ACC112 (cell line): ENCODE measurements around the gene ZMIZ1.

Experiments
- H2AFZ ChIP-seq: fragments of 200-600 bp; sonication (generic); one replicate; pipeline ENCODE4 v1.6.0; 2017; ENCODE audit warnings: antibody characterized with exemption, low read length; ENCODE audit not compliant: unreplicated experiment
- H3K27ac ChIP-seq: fragments of 200-600 bp; sonication (generic); 2 replicates; pipeline ENCODE4 v1.5.1; 2014; ENCODE audit warnings: low read depth, mild to moderate bottlenecking, antibody characterized with exemption, low read length, moderate library complexity
- H3K27me3 ChIP-seq: fragments of 200-600 bp; sonication (generic); 2 replicates; pipeline ENCODE4 v1.6.1; 2014; ENCODE audit warnings: mild to moderate bottlenecking, antibody characterized with exemption, low read length, moderate library complexity, mixed read lengths; ENCODE audit not compliant: insufficient read depth
- H3K36me3 ChIP-seq: fragments of 200-600 bp; sonication (generic); 2 replicates; pipeline ENCODE4 v1.6.1; 2016; ENCODE audit warnings: mild to moderate bottlenecking, antibody characterized with exemption, low read length, moderate library complexity, mixed read lengths; ENCODE audit not compliant: insufficient read depth
- H3K4me1 ChIP-seq: fragments of 200-600 bp; sonication (generic); one replicate; pipeline ENCODE4 v1.6.1; 2016; ENCODE audit warnings: low read length, mixed read lengths; ENCODE audit not compliant: insufficient read depth, unreplicated experiment, control insufficient read depth
- H3K4me3 ChIP-seq: fragments of 200-600 bp; sonication (generic); 2 replicates; pipeline ENCODE4 v1.5.1; 2014; ENCODE audit warnings: mild to moderate bottlenecking, low read depth, low read length
- H3K79me2 ChIP-seq: fragments of 200-600 bp; sonication (generic); one replicate; pipeline ENCODE4 v1.6.0; 2016; ENCODE audit warnings: low read length; ENCODE audit not compliant: control insufficient read depth, unreplicated experiment, insufficient read depth

The ZMIZ1 gene

GRCh38 chr10:79116801-79117723 lies 48.3 kb downstream of the ZMIZ1 start:
- peaks cover 4% of the 10 kb centered on the region; the same call in 1 of the 2 replicates for H3K36me3 ChIP-seq
- no peak overlapping the region for H3K4me3 ChIP-seq
- H2AFZ ChIP-seq: no peak overlapping the region
- no peaks in the 10 kb centered on the region for H3K27me3 ChIP-seq
- peaks cover 68% of the 10 kb centered on the region for H3K79me2 ChIP-seq
- H3K27ac ChIP-seq: no peak overlapping the region
- peaks cover 49% of the 10 kb centered on the region for H3K4me1 ChIP-seq

GRCh38 chr10:79118286-79119202 lies 49.8 kb downstream of the ZMIZ1 start:
- Histone ChIP-seq H3K36me3 (peaks cover 4% of the 10 kb centered on the region; the same call in 1 of the 2 replicates), H3K4me3 (no peak overlapping the region), H3K4me1 (peaks cover 34% of the 10 kb centered on the region), H2AFZ (no peak overlapping the region), H3K27me3 (no peaks in the 10 kb centered on the region), H3K79me2 (peaks cover 53% of the 10 kb centered on the region), H3K27ac (no peak overlapping the region)

GRCh38 chr10:79119306-79119705 lies 50.5 kb downstream of the ZMIZ1 start:
- no peaks in the 10 kb centered on the region for H3K27me3 ChIP-seq
- H3K79me2 ChIP-seq: peaks cover 47% of the 10 kb centered on the region
- peaks cover 9% of the 10 kb centered on the region; the same call in 1 of the 2 replicates for H3K36me3 ChIP-seq
- peaks cover 27% of the 10 kb centered on the region for H3K4me1 ChIP-seq
- H3K27ac ChIP-seq: no peak overlapping the region
- H3K4me3 ChIP-seq: no peak overlapping the region
- no peak overlapping the region for H2AFZ ChIP-seq

GRCh38 chr10:79123547-79123963 lies 54.8 kb downstream of the ZMIZ1 start:
- Histone ChIP-seq H3K4me3 (no peak overlapping the region), H3K36me3 (peaks cover 9% of the 10 kb centered on the region; the same call in 1 of the 2 replicates), H3K4me1 (peaks cover 26% of the 10 kb centered on the region), H3K27me3 (no peaks in the 10 kb centered on the region), H3K27ac (no peak overlapping the region), H3K79me2 (peaks cover 12% of the 10 kb centered on the region), H2AFZ (no peak overlapping the region)

GRCh38 chr10:79124066-79124465 lies 55.3 kb downstream of the ZMIZ1 start:
- Histone ChIP-seq H3K4me3 (no peak overlapping the region), H2AFZ (no peak overlapping the region), H3K79me2 (peaks cover 12% of the 10 kb centered on the region), H3K27me3 (no peaks in the 10 kb centered on the region), H3K27ac (no peak overlapping the region), H3K4me1 (peaks cover 31% of the 10 kb centered on the region), H3K36me3 (peaks cover 9% of the 10 kb centered on the region; the same call in 1 of the 2 replicates)

- H3K4me3 ChIP-seq: no peak overlapping the region
- peaks cover 8% of the 10 kb centered on the region for H3K79me2 ChIP-seq
- no peak overlapping the region for H2AFZ ChIP-seq
- H3K27me3 ChIP-seq: no peaks in the 10 kb centered on the region
- H3K36me3 ChIP-seq: peaks cover 6% of the 10 kb centered on the region; the same call in 1 of the 2 replicates
- no peak overlapping the region for H3K27ac ChIP-seq
- peaks cover 42% of the 10 kb centered on the region for H3K4me1 ChIP-seq
These were observed 56.3 kb downstream of the ZMIZ1 start for GRCh38 chr10:79125092-79125491.

GRCh38 chr10:79126351-79127080 lies 57.8 kb downstream of the ZMIZ1 start:
- Histone ChIP-seq H2AFZ (no peak overlapping the region), H3K79me2 (peaks cover 9% of the 10 kb centered on the region), H3K36me3 (0 out of 2 replicates have a peak, but pooled peaks cover 4% of the 10 kb centered on the region), H3K4me1 (peaks cover 47% of the 10 kb centered on the region), H3K27me3 (no peaks in the 10 kb centered on the region), H3K4me3 (no peak overlapping the region), H3K27ac (peak overlapping the region; percentile 21)

- Histone ChIP-seq H3K36me3 (0 out of 2 replicates have a peak, but pooled peaks cover 4% of the 10 kb centered on the region), H3K27ac (peak overlapping the region; percentile 59), H3K4me1 (peaks cover 47% of the 10 kb centered on the region), H3K79me2 (peaks cover 9% of the 10 kb centered on the region), H2AFZ (no peak overlapping the region), H3K27me3 (no peaks in the 10 kb centered on the region), H3K4me3 (no peak overlapping the region)
These were observed 58.6 kb downstream of the ZMIZ1 start for GRCh38 chr10:79127151-79127961.

- Histone ChIP-seq H2AFZ (no peak overlapping the region), H3K36me3 (0 out of 2 replicates have a peak, but pooled peaks cover 4% of the 10 kb centered on the region), H3K27me3 (no peaks in the 10 kb centered on the region), H3K4me3 (no peak overlapping the region), H3K4me1 (peaks cover 47% of the 10 kb centered on the region), H3K79me2 (peaks cover 9% of the 10 kb centered on the region), H3K27ac (no peak overlapping the region)
These were observed 59.6 kb downstream of the ZMIZ1 start for GRCh38 chr10:79128241-79128922.
